Endothelial cell of umbilical vein (primary cell): ENCODE results near the gene ORC1. TPM values are rescaled to one million over a fixed set of nuclear protein-coding genes. Genes with fewer than 3 reads are reported as not detected.

Experiments used
- BruUV-seq: library from RNA; stranded (reverse); fragments of 400-500 nt; replicated peaks from 2 replicates; lab custom pipeline; 2021; lab: Mats Ljungman, UMichigan
- CTCF ChIA-PET: fragments of 300-600, 350-600 bp; sonication (Branson Sonifier 250); formaldehyde crosslinking; loops from one replicate; lab custom pipeline; 2021; ENCODE audit warnings: antibody characterized with exemption, inconsistent platforms; lab: Charles Lee
- POLR2A ChIA-PET: fragments of 300-600, 350-600 bp; sonication (Branson Sonifier 250); formaldehyde crosslinking; loops from one replicate; lab custom pipeline; 2021; ENCODE audit warnings: antibody characterized with exemption, inconsistent platforms; lab: Charles Lee
- DNase-seq: peaks from one replicate; pipeline ENCODE4 v3.0.0-alpha.2; 2011; ENCODE audit warnings: low read depth, low spot score
- FAIRE-seq: peaks from 2 replicates; lab custom pipeline; 2011; peaks lifted over from hg19 to GRCh38; lab: Jason Lieb, UNC
- H2AFZ ChIP-seq: 2 replicates; pipeline ENCODE4 v1.6.0; 2012; ENCODE audit warnings: low read depth, low read length, control low read depth, inconsistent platforms
- H3K27ac ChIP-seq: 2 replicates; pipeline ENCODE4 v1.5.1; 2011; ENCODE audit warnings: low read depth, mild to moderate bottlenecking, control low read depth, low read length, moderate library complexity; ENCODE audit not compliant: insufficient read depth
- H3K27me3 ChIP-seq, 2 experiments: 2 replicates each; pipeline versions ENCODE4 v1.6.0 to v1.6.1; 2011; ENCODE audit warnings: low read length in 2 of 2, mixed read lengths in 1 of 2; ENCODE audit not compliant: control insufficient read depth in 2 of 2, insufficient read depth in 2 of 2
- H3K36me3 ChIP-seq, 2 experiments: 2 replicates in 1 of 2; 3 replicates in 1 of 2; pipeline ENCODE4 v1.5.1; 2011; ENCODE audit warnings: low read length in 2 of 2, mild to moderate bottlenecking in 1 of 2, moderate library complexity in 1 of 2; ENCODE audit not compliant: control insufficient read depth in 2 of 2, insufficient read depth in 2 of 2; ENCODE audit errors: extremely low read depth in 1 of 2
- H3K4me1 ChIP-seq: 3 replicates; pipeline ENCODE4 v1.5.1; 2011; ENCODE audit warnings: mild to moderate bottlenecking, low read length; ENCODE audit not compliant: control insufficient read depth, insufficient read depth; ENCODE audit errors: extremely low read depth
- H3K4me2 ChIP-seq: 2 replicates; pipeline ENCODE4 v1.6.1; 2011; ENCODE audit warnings: low read length, control low read depth, mixed read lengths; ENCODE audit not compliant: insufficient read depth
- H3K4me3 ChIP-seq, 3 experiments: fragments of 200-600 bp in 1 of 3; sonication (generic), shearing (Covaris generic) in 1 of 3; replicated peaks in 1 of 3; 2 replicates each; pipeline ENCODE4 v1.5.1; 2011 to 2016; ENCODE audit warnings: control low read depth in 3 of 3, low read length in 3 of 3, mild to moderate bottlenecking in 2 of 3, inconsistent platforms in 1 of 3, low read depth in 1 of 3, moderate library complexity in 1 of 3; ENCODE audit not compliant: insufficient read depth in 1 of 3
- H3K79me2 ChIP-seq: 2 replicates; pipeline ENCODE4 v1.6.0; 2012; ENCODE audit warnings: low read length, inconsistent platforms; ENCODE audit not compliant: control insufficient read depth, insufficient read depth
- H3K9ac ChIP-seq: replicated peaks from 2 replicates; pipeline ENCODE3; 2011; ENCODE audit warnings: low read length, control low read depth; ENCODE audit not compliant: insufficient read depth; ENCODE audit errors: extremely low read depth
- H3K9me1 ChIP-seq: replicated peaks from 3 replicates; pipeline ENCODE4 v1.6.0; 2011; ENCODE audit warnings: mild to moderate bottlenecking, low read length; ENCODE audit not compliant: control insufficient read depth, insufficient read depth; ENCODE audit errors: extremely low read depth
- H3K9me3 ChIP-seq: replicated peaks from 2 replicates; pipeline ENCODE4 v1.5.1; 2012; ENCODE audit warnings: low read length, inconsistent platforms; ENCODE audit not compliant: control insufficient read depth, insufficient read depth
- H4K20me1 ChIP-seq: replicated peaks from 2 replicates; pipeline ENCODE3; 2011; ENCODE audit warnings: mild to moderate bottlenecking, low read length; ENCODE audit not compliant: control insufficient read depth, insufficient read depth; ENCODE audit errors: extremely low read depth
- CTCF ChIP-seq, 2 donors: IDR thresholded peaks; 1 replicate in 1 of 2; 2 replicates in 1 of 2; pipeline ENCODE4 v1.5.1; 2011; ENCODE audit warnings: low read length in 2 of 2, mild to moderate bottlenecking in 2 of 2, moderate library complexity in 2 of 2, control low read depth in 1 of 2, inconsistent platforms in 1 of 2, low read depth in 1 of 2; ENCODE audit not compliant: insufficient read depth in 1 of 2; ENCODE audit errors: extremely low read depth in 1 of 2
- EZH2 ChIP-seq: IDR thresholded peaks from 2 replicates; pipeline ENCODE4 v1.6.1; 2012; ENCODE audit warnings: borderline replicate concordance, low read depth, mild to moderate bottlenecking, moderate library complexity, low read length, inconsistent platforms; ENCODE audit not compliant: severe bottlenecking
- FOS ChIP-seq: IDR thresholded peaks from 2 replicates; pipeline ENCODE4 v1.6.1; 2011; ENCODE audit warnings: mild to moderate bottlenecking, low read length, moderate library complexity, borderline replicate concordance; ENCODE audit not compliant: insufficient read depth
- GATA2 ChIP-seq: IDR thresholded peaks from 2 replicates; pipeline ENCODE4 v1.7.0; 2011; ENCODE audit warnings: low read depth, mild to moderate bottlenecking, moderate library complexity, mixed read lengths, low read length; ENCODE audit not compliant: insufficient read length, insufficient read depth
- JUN ChIP-seq: IDR thresholded peaks from 2 replicates; pipeline ENCODE4 v1.6.1; 2011; ENCODE audit warnings: borderline replicate concordance, low read depth; ENCODE audit not compliant: insufficient read length, insufficient read depth
- MAX ChIP-seq: IDR thresholded peaks from 2 replicates; pipeline ENCODE4 v1.6.1; 2011; ENCODE audit not compliant: insufficient read depth, insufficient read length
- MYC ChIP-seq: IDR thresholded peaks from one replicate; pipeline ENCODE4 v1.6.1; 2011; ENCODE audit warnings: mild to moderate bottlenecking, low read depth, low read length
- POLR2A ChIP-seq: IDR thresholded peaks from 2 replicates; pipeline ENCODE4 v1.6.1; 2012; ENCODE audit warnings: low read depth, mild to moderate bottlenecking, control low read depth, low read length
- POLR2AphosphoS5 ChIP-seq: IDR thresholded peaks from 2 replicates; pipeline ENCODE4 v1.6.1; 2012; ENCODE audit warnings: low read depth, mild to moderate bottlenecking, control low read depth, low read length, moderate library complexity; ENCODE audit not compliant: insufficient read depth
- dilution Hi-C: fragments of 300-500 bp; cut with MboI; formaldehyde crosslinking; loops from one replicate; pipeline ENCODE4 v1.15.0; 2019; ENCODE audit warnings: low sequenced_read_pairs; ENCODE audit not compliant: extremely low pct_ligation_motif_present
- intact Hi-C: fragments of 100-400 bp; cut with micrococcal nuclease; formaldehyde crosslinking; loops from one replicate; pipeline ENCODE4 v1.10.0; 2022
- polyA plus RNA-seq, 4 experiments: library from polyadenylated mRNA; depleted of rRNA in 3 of 4; stranded (reverse) in 3 of 4; unstranded in 1 of 4; fragments of >200 nt; gene quantifications; 2 replicates each; pipeline versions ENCODE4 v1.2.1 to v1.2.3, GENCODE V29; 2011 to 2012; ENCODE audit warnings: missing spikeins in 1 of 4
- total RNA-seq: library from RNA; stranded (reverse); gene quantifications from 2 replicates; pipeline ENCODE4 v1.2.3, GENCODE V29; 2021

ORC1 gene
- total and polyA plus RNA-seq, 2 donors (not counting 3 experiments of a cell fraction or from before 2014, with no cell fraction given) = 6.5 to 12.0 TPM

- intact Hi-C loops = no loop called here
- no peak for DNase-seq
- TF ChIP-seq MAX (no peak), POLR2A (no peak), FOS (no peak), MYC (no peak), GATA2 (no peak), JUN (no peak), EZH2 (no peak), POLR2AphosphoS5 (no peak), CTCF (IDR thresholded peaks at IDR 0.05; ENCODE audit: extremely low read depth in 1 of 2, insufficient read depth in 1 of 2, low read depth in 1 of 2, low read length in 2 of 2) (no peak)
These were observed 22.9 kb upstream of the ORC1 start for GRCh38 chr1:52427152-52427551.

More at GRCh38 chr1:52427152-52427551, 22.9 kb upstream of the ORC1 start:
- ChIA-PET POLR2A (no interaction called here), CTCF (interaction anchor here (1.0 to 1.4 kb wide), 2 partner anchors 70 to 240 kb away, joined by 3 read pairs; no protein-coding TSS in a partner anchor)
- BruUV-seq = no TSS peak
- no peaks in the 10 kb centered on the region for H3K9me1 ChIP-seq
- dilution Hi-C loops = no loop called here
- H3K27me3 ChIP-seq = no peaks in the 10 kb centered on the region
- H3K4me2 ChIP-seq = no peak overlapping the region
- H4K20me1 ChIP-seq = no peaks in the 10 kb centered on the region
- no peaks in the 10 kb centered on the region for H3K9me3 ChIP-seq
- FAIRE-seq = no peak
- H3K4me1 ChIP-seq = peaks cover 9% of the 10 kb centered on the region
- H3K4me3 ChIP-seq = no peak overlapping the region
- H2AFZ ChIP-seq = no peak overlapping the region
- H3K36me3 ChIP-seq = peaks cover 3 to 4% of the 10 kb centered on the region in 2 experiments
- no peak overlapping the region for H3K27ac ChIP-seq
- H3K79me2 ChIP-seq = no peaks in the 10 kb centered on the region
- no peak overlapping the region for H3K9ac ChIP-seq
